HG03139 (cell line): ENCODE results near the gene NHERF1.

Source experiments
- ATAC-seq: cut with Tn5 transposase; IDR thresholded peaks from one replicate; pipeline ENCODE4 v1.9.1; 2021; ENCODE audit not compliant: unreplicated experiment

The NHERF1 gene

GRCh38 chr17:74748529-74749278 lies at the start of gene NHERF1:
Gene NHERF1 (plus strand): TSS chr17:74748628. CDS start chr17:74748847, 219 bp downstream.
- peak; percentile 86 for ATAC-seq

GRCh38 chr17:74699236-74699635 lies 49.2 kb upstream of the NHERF1 start:
- no peak for ATAC-seq

- ATAC-seq: no peak
Measured at GRCh38 chr17:74702116-74702871, 46.1 kb upstream of the NHERF1 start.

GRCh38 chr17:74703311-74703710 lies 45.1 kb upstream of the NHERF1 start:
- no peak for ATAC-seq

- no peak for ATAC-seq
Measured at GRCh38 chr17:74704544-74704943, 43.9 kb upstream of the NHERF1 start.

GRCh38 chr17:74711058-74711824 lies 37.2 kb upstream of the NHERF1 start:
- no peak for ATAC-seq

DNA sequence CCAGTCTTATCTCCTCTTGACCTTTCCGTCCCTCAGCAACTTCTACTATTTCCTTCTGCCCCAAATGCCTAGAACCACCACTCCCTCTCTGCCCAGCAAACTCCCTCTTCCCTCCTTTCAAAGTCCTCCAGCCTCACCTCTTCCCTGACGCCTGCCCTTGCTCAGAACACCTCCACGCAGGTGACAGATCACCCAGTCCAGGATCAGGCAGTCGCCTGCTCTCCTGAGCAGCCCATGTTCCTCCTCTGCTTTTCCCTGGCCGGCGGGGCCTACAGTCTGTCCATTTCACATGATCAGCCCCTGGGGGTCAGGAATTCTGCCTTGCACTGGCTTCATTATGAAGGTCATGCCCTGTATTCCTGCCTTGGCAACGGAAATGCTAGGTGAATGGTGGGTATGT lies 36.1 kb upstream of the NHERF1 start:
- ATAC-seq: no peak

DNA sequence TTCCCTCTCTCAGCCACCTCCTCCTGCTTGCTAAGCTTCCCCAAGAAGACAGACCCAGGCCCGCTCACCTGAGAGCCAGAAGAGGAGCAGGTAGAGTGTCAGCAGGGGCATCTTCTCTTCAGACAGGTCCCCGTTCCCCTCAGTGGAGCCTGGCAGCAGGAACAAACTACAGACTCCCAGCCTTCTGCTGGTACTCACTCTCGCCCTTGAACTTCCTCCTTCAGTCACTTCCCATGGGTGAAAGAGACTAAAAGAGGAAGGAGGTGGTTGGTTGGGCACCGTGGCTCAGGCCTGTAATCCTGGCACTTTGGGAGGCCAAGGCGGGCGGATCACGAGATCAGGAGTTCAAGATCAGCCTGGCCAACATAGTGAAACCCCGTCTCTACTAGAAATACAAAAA lies 35.7 kb upstream of the NHERF1 start, which contains the start of gene CD300LF:
Gene CD300LF, minus strand, starts transcription at position 168 of the 400 bp plus-strand sequence. Its CDS starts 57 bp downstream, at position 111.
- no peak for ATAC-seq

GRCh38 chr17:74713171-74713755 lies 35.2 kb upstream of the NHERF1 start:
- ATAC-seq: no peak

- no peak for ATAC-seq
Measured at GRCh38 chr17:74715144-74715543, 33.3 kb upstream of the NHERF1 start.

DNA sequence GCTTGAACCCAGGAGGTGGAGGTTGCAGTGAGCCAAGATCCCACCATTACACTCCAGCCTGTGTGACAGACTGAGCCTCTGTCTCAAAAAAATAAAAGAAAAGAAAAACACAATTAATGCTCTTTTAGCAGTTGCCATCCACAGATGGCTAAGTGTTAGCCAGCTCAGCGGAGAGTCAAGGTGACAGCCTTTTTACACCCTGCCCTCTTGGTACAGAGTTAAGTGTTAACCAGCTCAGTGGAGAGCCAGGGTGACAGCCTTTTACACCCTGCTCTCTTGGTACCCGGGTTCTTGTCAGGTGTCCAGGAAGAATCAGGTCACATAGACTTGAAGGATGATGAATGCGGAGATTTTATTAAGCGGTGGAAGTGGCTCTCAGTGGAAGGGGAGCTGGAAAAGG lies 27.9 kb upstream of the NHERF1 start:
- ATAC-seq: no peak

- ATAC-seq: no peak
Measured at GRCh38 chr17:74722782-74723181, 25.6 kb upstream of the NHERF1 start.

GRCh38 chr17:74723891-74724290 lies 24.5 kb upstream of the NHERF1 start:
- no peak for ATAC-seq

DNA sequence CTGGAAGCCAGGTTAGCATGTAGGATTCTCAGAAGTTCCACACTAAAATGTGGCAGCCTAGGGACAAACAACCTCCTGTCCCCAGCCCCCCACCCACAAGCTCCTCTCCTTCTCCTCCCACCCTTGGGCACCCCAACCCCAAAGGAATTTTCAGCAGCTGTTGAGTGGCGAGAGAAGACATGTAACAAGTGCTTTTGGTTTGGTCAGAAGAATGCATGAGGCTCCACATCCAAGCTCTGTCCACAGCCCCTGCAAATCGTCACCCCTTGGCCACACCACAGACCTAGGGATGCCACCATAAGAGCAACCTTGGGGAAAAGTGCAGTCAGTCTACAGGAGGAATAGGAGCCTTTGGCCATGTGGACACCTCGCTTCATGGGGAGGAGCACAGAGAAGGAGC lies 23.3 kb upstream of the NHERF1 start:
- ATAC-seq: no peak

DNA sequence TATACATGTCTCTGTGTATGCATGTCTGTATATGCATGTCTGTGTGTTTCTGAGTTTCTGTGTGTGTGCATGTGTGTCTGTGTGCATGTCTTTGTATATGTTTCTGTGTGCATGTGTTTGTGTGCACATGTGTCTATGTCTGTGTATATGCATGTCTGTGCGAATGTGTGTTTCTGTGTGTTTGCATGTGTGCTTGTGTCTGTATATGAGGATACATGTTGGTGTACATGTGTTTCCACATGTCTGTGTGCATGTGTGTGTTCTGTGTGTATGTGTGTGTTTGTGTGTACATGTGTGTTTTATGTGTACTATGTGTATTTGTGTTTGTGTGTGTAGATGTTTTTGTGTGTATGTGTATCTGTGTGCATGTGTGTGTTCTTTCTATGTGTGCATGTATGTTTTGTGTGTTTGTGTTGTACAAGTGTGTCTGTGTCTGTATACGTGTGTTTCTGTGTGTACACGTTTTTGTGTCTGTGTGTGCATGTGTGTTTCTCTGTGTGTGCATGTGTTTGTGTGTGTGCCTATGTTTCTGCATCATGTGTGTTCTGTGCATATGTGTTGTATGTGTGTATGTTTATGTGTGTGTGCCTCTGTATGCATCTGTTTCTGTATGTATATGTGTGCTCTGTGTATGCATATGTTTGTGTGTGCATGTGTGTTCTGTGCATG lies 20.3 kb upstream of the NHERF1 start:
- no peak for ATAC-seq

GRCh38 chr17:74728702-74729075 lies 19.7 kb upstream of the NHERF1 start:
- no peak for ATAC-seq

DNA sequence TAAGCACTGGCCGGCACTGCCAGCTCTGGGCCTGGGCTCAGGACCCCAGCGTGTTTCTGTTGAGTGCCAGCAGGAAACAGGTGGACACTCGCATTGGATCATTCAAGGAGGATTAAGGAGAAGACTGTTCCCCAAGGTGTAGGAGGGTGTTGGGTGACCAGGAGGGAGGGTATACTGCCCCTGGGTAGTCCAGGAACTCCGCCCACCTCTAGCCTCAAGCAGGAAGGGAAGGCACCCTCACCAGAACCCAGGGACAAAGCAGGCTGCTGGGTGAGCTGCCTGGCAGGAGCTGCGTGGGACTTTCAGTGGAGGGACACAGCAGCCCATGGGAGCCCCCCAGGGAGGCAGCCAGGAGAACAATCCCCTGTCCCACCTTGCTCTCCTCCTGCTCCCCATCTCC lies 19.1 kb upstream of the NHERF1 start:
- no peak for ATAC-seq

DNA sequence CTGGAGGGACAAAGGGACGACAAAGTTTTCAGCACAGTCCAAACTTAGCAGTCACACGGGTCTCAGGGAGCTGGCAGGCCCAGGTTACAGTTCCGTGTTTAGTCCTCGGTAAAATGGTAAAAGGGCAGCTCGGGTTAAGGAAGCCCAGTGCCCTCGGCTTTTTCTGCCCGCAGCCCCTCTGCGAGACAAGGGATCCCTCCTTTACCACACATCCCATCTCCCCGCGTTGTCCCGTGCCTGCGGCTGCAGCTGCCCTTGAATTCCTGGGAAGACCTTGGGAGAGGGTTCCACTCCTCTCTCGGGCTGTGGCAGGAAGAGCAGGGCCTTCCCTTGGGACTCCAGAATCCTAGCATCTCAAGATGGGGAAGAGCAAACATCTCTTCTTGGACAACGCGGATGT lies 18.6 kb upstream of the NHERF1 start:
- no peak for ATAC-seq

DNA sequence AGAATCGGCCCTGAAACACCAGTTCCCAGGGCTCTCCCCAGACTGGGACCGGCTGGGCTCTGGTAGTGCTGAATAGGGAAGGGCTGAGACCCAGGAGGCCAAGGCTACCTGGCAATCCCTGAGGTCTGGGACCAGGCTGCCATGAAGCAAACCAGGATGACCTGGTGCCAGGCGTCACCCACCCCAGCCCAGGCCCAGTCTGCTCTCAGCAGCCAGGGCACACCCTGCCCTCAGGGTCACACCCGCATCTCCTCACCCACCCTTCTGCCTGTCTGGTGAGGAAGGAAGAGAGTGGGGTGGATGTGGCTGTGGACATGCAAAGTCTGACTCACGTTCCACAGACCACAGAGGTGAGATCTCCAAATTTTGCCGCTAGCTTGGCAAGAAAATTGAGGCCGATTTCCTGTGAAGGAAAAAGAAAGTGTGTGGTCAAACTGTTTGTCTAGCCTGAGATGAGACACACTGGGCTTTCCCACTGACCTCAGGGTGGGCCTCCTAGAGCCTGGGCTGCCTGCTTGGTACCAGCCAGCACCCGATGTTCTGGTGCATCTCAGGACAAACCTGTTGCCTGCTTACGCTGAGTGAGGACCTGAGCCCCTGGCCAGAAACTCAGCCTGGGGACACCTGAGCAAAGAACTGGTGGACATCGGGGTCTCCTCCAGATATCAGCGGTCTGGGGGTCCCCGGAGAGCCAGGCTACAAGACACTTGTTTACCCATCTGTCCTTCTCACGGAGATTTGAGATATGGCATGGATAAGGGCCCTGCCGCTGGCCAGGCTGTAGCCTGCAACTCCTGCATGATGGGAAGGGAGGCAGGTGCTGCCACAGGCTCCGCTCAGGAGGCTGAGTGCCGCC lies 17.7 kb upstream of the NHERF1 start:
- no peak for ATAC-seq

DNA sequence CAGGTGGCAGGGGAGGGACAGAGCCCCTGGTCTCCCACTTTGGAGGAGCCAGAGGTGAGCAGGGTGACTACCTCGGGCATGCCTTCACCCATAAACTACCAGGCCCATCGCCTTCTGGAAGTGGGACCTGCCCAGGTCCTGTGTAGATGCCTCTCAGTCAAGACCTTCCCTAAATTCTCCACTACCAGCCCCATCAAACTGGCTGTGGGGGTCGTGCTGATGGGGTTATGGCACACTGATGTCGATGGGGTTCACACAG lies 17.2 kb upstream of the NHERF1 start:
- ATAC-seq: no peak
